ENCODE measurements around the gene JAM3.
"Not testable (repeated sequence)": the region's sequence is repeated elsewhere in the genome, so short reads cannot be mapped to it uniquely, and the experiment has no call there.

Gene JAM3

DNA sequence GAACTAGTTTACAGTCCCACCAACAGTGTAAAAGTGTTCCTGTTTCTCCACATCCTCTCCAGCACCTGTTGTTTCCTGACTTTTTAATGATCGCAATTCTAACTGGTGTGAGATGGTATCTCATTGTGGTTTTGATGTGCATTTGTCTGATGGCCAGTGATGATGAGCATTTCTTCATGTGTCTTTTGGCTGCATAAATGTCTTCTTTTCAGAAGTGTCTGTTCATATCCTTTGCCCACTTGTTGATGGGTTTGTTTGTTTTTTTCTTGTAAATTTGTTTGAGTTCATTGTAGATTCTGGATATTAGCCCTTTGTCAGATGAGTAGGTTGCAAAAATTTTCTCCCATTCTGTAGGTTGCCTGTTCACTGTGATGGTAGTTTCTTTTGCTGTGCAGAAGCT lies 44.9 kb downstream of the JAM3 start:
- FAIRE-seq, result not testable (repeated sequence)

DNA sequence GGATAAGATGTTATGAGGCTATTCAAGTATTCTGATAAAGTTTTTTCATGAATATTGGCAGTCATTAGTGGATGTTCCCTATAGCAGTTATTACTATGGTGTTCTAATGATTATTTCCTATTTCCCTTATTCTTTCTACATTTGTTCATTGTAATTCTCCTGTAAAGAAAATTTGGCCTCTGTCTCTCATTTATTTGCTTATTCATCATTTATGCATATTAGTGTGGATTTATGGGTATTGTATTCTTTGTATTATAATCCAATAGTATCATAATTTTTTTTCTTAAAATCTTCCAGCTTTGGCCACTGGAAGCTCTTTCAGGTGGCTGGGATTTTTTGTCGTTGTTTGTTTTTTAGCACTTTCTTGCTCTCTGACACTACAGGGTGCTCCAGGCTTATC lies 47.3 kb downstream of the JAM3 start:
- FAIRE-seq, result no peak

DNA sequence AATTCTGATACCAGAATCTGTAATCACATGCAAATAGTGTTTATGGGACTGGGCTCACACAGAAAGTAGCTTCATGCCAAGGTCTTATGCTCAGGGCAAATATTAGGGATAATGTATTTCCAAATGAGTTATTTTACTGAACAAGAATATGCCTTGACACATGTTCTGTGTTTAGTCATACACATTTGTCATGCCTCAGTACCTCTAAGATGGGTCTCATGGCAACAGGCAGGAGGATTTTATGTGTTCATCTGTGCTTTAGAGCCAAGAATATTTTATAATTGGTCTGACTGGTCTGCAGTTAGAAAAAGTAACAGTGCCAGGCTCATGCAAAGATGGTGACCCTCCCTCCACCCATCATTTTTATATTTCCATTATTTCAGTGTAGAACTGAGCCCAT lies 49.1 kb downstream of the JAM3 start:
- FAIRE-seq, result no peak

GRCh38 chr11:134119094-134119493 lies 50.2 kb downstream of the JAM3 start:
- FAIRE-seq, result no peak

GRCh38 chr11:134120143-134120850 lies 51.4 kb downstream of the JAM3 start:
- no peak for FAIRE-seq

- FAIRE-seq, result no peak
Observed at GRCh38 chr11:134120921-134121526, 52.2 kb downstream of the JAM3 start.

GRCh38 chr11:134124660-134125451 lies 56.0 kb downstream of the JAM3 start:
- FAIRE-seq, result no peak

DNA sequence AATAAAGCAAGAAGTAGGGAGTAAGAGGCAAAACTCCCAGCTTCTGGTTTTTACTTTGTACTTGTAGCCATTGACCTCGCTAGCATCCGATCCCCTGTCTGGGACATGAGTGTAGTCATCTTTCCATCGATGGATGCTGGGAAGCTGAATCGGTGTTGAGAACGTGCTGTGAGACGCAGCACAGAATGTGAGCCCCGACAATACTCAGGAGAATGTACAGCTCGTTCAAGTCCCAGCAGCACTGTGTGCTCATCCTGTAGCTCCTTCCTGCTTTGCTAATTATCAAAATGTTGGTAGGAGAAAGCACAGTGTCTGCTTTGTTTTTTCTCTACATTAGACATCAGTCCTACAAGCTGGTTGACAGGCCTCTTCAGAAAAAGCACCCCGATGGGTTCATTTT lies 56.6 kb downstream of the JAM3 start:
- no peak for FAIRE-seq

DNA sequence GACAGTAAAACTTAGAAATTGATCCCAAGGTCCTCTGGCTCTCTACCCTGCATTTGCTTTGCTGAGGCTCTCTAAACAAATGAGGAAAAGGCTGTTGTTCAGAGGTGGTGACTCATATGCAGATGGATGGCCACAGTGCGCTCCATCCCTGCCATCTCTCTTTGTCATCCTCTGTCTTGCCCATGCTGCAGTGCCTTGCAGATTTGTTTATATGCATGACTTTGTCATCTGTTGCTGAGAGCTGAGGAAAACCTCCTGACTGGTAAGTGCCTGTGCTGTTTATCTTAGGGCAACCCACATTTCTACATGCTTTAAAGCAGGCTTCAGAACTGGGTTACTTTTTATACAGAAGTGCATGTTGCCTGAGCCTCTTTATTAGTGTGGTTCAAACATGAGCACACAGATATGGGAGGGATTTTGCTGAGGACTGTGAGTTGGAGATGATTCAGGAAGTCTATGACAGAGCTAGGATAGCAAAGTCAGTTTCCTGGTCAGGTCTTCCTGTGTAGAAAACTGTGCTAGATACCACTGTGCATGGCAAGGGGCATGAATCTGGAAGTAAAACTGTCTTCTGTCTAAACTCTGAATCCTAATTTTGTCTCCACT lies 57.4 kb downstream of the JAM3 start:
- no peak for FAIRE-seq

- FAIRE-seq, result no peak
Observed at GRCh38 chr11:134131628-134132244, 62.9 kb downstream of the JAM3 start.

- FAIRE-seq, result no peak
Observed at GRCh38 chr11:134132808-134133207, 63.9 kb downstream of the JAM3 start.

DNA sequence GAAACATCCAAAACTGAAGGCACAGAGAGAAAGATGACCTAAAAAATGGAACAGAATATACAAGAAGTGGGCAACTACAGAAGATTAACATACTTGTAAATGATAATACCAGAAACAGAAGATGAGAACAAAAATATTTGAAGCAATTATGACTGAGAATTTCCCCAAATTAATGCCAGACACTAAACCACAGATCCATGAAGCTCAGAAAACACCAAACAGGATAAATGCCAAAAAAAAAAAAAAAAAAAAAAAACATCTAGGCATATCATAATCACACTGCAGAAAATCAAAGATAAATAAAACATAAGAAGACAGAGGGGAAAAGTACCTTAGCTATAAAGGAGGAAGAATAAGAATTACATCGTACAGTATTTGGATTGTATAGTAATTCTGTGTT lies 65.3 kb downstream of the JAM3 start:
- FAIRE-seq, result no peak

DNA sequence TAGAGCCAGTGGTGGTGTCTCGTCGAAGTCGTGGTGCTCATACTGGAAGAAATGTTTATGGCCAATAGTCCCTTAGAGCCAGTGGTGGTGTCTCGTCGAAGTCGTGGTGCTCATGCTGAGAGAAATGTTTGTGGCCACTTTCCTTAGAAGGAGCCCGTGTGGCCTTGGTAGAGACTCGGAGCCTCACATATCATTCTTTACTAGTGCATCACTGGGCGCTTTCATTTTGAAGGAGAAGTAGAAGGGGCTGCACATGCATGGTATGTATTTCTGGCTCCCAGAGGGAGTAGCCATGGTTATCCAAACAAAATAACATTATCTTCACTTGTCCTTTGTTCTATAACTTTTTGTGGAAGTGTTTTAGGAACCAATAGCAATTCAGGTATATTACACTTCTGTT lies 69.5 kb downstream of the JAM3 start:
- FAIRE-seq, result no peak

GRCh38 chr11:134139303-134139872 lies 70.5 kb downstream of the JAM3 start:
- no peak for FAIRE-seq

DNA sequence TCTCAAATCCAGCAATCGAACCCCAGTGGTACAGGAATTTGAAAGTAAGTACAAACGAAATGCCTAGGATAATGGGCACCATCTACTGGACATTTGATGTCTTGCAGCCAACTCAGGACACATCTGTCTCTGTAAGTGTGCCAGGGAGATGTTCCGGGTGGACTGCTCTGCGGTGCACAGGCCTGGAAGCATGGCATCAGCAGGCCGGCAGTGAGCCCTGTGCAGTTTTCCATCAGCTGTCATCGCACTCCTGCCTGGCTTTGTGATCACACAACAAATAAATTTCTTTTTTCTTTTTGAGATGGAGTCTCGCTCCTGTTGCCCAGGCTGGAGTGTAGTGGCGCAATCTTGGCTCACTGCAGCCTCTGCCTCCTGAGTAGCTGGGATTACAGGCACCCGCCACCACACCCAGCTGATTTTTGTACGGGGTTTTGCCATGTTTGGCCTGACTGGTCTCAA lies 71.0 kb downstream of the JAM3 start:
- FAIRE-seq, result peak; percentile 25

DNA sequence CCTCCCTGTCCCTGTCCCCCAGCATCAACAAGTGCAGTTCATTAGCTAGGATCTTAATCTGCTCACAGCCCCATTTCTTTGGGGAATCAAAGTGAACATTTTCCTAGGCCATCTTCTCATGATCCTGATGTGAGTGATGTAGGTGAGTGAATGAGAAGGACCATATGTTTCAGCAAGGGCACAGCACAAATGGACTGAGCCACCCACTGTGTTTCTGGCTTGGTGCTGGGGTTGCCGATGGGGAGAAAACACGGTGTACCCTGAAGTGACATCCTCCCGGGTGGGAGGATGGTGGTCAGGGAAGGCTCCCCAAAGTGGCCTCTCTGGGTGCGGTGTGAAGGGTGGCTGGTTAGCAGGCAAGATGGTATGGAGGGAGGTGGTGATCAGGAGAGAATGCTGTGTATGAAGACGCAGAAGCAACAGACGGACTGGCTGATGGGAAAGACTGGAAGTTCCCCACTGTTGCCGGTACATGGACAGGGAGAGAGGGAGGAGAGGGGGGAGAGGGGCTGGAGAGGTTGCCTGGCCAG lies 72.2 kb downstream of the JAM3 start:
- no peak for FAIRE-seq

- no peak for FAIRE-seq
Observed at GRCh38 chr11:134142536-134142935, 73.7 kb downstream of the JAM3 start.

DNA sequence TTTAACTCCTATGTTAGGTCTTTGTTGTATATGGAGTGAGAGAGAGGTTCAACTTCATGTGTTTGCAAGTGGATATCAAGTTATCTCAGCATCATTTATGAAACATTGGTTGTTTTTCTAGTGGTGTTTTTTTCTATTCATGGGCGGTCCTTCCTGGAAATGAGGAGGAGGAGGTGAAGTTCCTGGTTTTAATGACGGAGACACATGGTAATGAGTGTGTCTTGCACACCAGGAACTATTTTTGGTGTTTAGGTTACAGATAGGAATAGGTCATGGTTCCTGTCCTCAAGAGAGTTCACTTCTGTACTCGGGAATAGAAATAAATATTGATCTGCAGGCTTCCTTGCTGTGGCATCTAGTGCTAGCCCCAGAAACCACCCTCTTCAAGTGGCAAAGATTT lies 74.9 kb downstream of the JAM3 start:
- FAIRE-seq, result no peak

DNA sequence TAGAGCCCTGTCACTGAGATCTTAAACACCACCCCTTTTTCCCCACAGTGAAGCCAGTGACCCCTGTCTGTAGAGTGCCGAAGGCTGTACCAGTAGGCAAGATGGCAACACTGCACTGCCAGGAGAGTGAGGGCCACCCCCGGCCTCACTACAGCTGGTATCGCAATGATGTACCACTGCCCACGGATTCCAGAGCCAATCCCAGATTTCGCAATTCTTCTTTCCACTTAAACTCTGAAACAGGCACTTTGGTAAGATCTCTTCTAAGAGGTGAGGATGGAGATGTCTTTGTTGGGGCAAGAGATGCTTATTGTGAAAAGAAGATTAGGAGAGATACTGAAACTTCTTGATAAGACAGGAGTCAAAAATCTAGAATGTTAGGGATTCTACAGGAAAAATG lies 75.9 kb downstream of the JAM3 start:
- no peak for FAIRE-seq

GRCh38 chr11:134145715-134146114 lies 76.8 kb downstream of the JAM3 start:
- no peak for FAIRE-seq

DNA sequence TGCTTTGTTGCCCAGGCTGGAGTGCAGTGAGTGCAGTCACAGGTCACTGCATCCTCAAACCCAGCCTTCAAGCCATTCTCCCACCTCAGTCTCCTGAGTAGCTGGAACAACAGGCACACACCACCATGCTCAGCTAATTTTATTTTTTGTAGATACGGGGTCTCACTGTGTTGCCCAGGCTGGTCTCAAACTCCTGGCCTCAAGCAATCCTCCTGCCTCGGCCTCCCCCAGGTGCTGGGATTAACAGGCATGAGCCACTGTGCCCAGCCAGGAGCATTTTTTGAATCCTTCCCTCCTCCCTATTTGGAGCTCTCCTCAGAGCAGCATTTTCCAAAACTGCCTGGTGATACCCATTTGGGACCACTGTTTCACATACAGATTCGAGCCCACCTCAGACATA lies 77.7 kb downstream of the JAM3 start:
- no peak for FAIRE-seq

DNA sequence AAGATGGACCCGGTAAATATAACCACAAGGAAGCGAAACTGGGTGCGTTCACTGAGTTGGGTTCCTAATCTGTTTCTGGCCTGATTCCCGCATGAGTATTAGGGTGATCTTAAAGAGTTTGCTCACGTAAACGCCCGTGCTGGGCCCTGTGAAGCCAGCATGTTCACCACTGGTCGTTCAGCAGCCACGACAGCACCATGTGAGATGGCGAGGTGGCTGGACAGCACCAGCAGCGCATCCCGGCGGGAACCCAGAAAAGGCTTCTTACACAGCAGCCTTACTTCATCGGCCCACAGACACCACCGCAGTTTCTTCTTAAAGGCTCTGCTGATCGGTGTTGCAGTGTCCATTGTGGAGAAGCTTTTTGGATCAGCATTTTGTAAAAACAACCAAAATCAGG lies 80.5 kb downstream of the JAM3 start:
- FAIRE-seq, result no peak
